GM10248 (cell line): ENCODE results near the gene RNASE3.
"Not testable (repeated sequence)": the region's sequence is repeated elsewhere in the genome, so short reads cannot be mapped to it uniquely, and the experiment has no call there.

Experiments used
- CTCF ChIA-PET: fragments of 300-600 bp; sonication (Branson Sonifier 250); formaldehyde crosslinking; extraction: SDS; loops from one replicate; lab custom pipeline; 2021; ENCODE audit warnings: antibody characterized with exemption; lab: Yijun Ruan, JAX
- POLR2A ChIA-PET: fragments of 350-650 bp; sonication (Branson Sonifier 250); formaldehyde crosslinking; extraction: SDS; loops from one replicate; lab custom pipeline; 2020; ENCODE audit warnings: antibody characterized with exemption; lab: Yijun Ruan, JAX
- DNase-seq: peaks from one replicate; pipeline ENCODE4 v3.0.0; 2012; ENCODE audit errors: extremely low spot score
- CTCF ChIP-seq: IDR thresholded peaks from 2 replicates; pipeline ENCODE4 v1.5.1; 2012; ENCODE audit warnings: mild to moderate bottlenecking, low read depth; ENCODE audit errors: extremely low read depth, missing control alignments, control extremely low read depth

The RNASE3 gene

GRCh38 chr14:20891126-20891825 lies at the start of gene RNASE3:
Gene RNASE3, plus strand, starts transcription at chr14:20891385. Its CDS starts 302 bp downstream, at chr14:20891687.
- CTCF ChIA-PET, DNase-seq, POLR2A ChIA-PET: not testable (repeated sequence)

GRCh38 chr14:20846560-20846959 lies 44.6 kb upstream of the RNASE3 start:
- no peak for TF ChIP-seq CTCF
- DNase-seq, result no peak
- ChIA-PET POLR2A (interaction anchor here (0.7 kb wide), 1 partner anchor 118 kb away, joined by 3 read pairs; no protein-coding TSS in a partner anchor), CTCF (interaction anchor here (1.0 to 6.4 kb wide), 2 partner anchors 12 to 124 kb away, joined by 3 to 38 read pairs; no protein-coding TSS in a partner anchor)

GRCh38 chr14:20848316-20848954 lies 42.8 kb upstream of the RNASE3 start:
- ChIA-PET POLR2A (no interaction called here), CTCF (interaction anchor here (1.0 to 6.4 kb wide), 6 partner anchors 8 to 154 kb away, joined by 3 to 38 read pairs (median 5); no protein-coding TSS in a partner anchor)
- no peak for DNase-seq
- no peak for TF ChIP-seq CTCF

GRCh38 chr14:20848955-20849570 lies 42.1 kb upstream of the RNASE3 start:
- no peak for TF ChIP-seq CTCF
- CTCF ChIA-PET, result interaction anchor here (1.4 to 6.4 kb wide), 4 partner anchors 10 to 155 kb away, joined by 5 to 38 read pairs (median 6); no protein-coding TSS in a partner anchor
- DNase-seq, result no peak
- POLR2A ChIA-PET, result no interaction called here

GRCh38 chr14:20853042-20853441 lies 38.1 kb upstream of the RNASE3 start:
- POLR2A ChIA-PET, result no interaction called here
- DNase-seq, result no peak
- no peak for TF ChIP-seq CTCF
- CTCF ChIA-PET, result interaction anchor here (5.5 kb wide), 1 partner anchor 159 kb away, joined by 128 read pairs; no protein-coding TSS in a partner anchor

GRCh38 chr14:20855652-20856291 lies 35.4 kb upstream of the RNASE3 start:
- ChIA-PET CTCF (interaction anchor here (0.6 to 5.5 kb wide), 27 partner anchors 8 to 187 kb away, joined by 3 to 128 read pairs (median 4); partner anchors contain the start of gene EDDM3A), POLR2A (no interaction called here)
- DNase-seq, result peak; percentile 67
- peak; percentile 68 for TF ChIP-seq CTCF
